KOPT-K1 (cell line): ENCODE data around the gene UCKL1.

Experiments
- H3K27ac ChIP-seq: fragments of 200-600 bp; sonication (generic); 2 replicates; pipeline ENCODE4 v1.5.1; 2016; ENCODE audit warnings: antibody characterized with exemption, mild to moderate bottlenecking, low read depth, low read length; ENCODE audit not compliant: poor library complexity, severe bottlenecking
- H3K36me3 ChIP-seq: fragments of 200-600 bp; sonication (generic); 2 replicates; pipeline ENCODE4 v1.5.1; 2017; ENCODE audit warnings: antibody characterized with exemption, mild to moderate bottlenecking, low read length, moderate library complexity; ENCODE audit not compliant: insufficient read depth
- H3K9me3 ChIP-seq: fragments of 200-600 bp; sonication (generic); 2 replicates; pipeline ENCODE4 v1.5.1; 2017; ENCODE audit warnings: antibody characterized with exemption, low read length, mild to moderate bottlenecking; ENCODE audit not compliant: insufficient read depth, poor library complexity, severe bottlenecking

The UCKL1 gene

DNA sequence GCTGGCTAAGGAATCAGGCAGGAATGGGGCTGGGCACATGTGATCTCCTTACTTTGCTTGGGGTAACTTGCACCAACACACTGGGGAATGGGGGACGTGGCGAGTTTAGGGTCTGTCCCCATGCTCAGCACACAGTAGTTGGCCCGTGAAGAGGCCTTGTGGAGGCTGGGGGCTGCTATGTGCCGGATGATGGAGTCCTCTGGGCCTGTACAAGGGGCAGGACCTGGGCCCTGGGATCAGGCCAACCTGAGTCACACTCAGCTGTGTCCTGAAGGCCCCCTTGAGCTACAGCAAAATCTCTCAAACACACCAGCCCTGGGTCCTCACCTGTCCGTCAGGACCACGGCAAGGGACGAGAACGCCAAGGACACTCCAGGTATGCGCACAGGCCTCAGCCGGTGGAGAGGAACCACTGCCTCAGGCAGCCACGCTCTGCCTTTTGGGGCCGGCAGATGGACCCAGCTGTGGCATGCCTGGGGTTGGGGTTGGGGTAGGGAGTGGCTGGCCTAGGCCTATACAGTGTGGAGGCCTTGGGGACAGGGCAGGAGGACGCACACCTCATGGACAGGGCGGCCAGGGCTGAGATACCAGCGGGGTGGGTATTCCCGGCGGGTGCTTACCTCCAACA, 11.1 kb downstream of the UCKL1 start:
- H3K27ac ChIP-seq = no peak overlapping the region
- no peaks in the 10 kb centered on the region for H3K9me3 ChIP-seq
- peaks cover 53% of the 10 kb centered on the region for H3K36me3 ChIP-seq

DNA sequence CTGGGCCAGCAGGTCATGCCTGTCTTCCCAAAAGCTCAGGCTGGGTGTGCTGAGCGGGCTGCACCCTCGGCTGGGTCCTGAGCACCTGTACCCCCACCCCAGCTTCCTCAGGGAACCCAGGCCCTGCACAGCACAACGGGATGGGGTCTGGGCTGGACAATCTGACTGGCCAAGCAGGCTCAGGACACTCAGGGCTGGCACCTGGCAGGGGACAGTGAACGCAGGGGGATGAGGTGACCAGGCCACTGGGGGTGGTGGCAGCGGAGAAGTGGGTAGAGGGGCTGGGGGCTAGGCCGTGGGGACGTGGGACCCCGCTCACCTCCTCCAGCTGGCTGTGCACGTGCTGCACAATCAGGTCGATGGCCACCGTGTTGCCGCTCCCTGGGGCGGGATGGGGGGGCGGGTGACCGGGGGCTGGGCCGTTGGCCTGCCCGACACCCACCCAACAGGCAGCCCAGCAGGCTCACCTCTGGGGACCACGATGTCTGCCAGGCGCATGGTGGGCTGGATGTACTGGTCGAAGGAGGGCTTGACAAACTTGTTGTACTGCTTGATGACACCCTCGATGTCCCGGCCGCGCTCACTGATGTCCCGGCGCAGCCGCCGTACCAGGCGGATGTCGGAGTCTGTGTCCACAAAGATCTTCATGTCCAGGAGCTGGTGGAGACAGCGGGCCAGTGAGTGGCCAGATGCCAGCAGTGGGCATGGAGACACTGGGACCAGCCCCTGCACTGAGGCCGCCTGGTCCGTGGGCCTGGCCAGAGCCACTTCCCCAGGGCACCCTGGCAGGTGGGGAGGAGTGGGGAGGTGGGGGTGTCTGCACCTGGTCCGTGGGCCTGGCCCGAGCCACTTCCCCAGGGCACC, 11.9 kb downstream of the UCKL1 start:
- peaks cover 57% of the 10 kb centered on the region for H3K36me3 ChIP-seq
- no peaks in the 10 kb centered on the region for H3K9me3 ChIP-seq
- no peak overlapping the region for H3K27ac ChIP-seq

DNA sequence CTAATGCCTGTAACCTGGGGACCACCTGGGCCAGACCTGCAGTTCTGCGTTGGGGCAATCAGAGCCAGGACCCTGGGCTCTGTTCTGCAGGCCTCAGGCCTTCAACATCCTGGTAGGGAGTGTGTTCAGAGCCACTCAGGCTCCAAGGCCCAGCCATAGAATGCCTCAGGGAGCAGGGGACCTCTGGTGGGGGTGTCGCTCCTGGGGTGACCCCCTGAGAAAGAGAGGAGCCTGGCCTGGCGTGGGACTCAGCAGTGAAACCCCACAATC, 12.5 kb downstream of the UCKL1 start:
- H3K27ac ChIP-seq = no peak overlapping the region
- H3K36me3 ChIP-seq = peaks cover 61% of the 10 kb centered on the region
- H3K9me3 ChIP-seq = no peaks in the 10 kb centered on the region

DNA sequence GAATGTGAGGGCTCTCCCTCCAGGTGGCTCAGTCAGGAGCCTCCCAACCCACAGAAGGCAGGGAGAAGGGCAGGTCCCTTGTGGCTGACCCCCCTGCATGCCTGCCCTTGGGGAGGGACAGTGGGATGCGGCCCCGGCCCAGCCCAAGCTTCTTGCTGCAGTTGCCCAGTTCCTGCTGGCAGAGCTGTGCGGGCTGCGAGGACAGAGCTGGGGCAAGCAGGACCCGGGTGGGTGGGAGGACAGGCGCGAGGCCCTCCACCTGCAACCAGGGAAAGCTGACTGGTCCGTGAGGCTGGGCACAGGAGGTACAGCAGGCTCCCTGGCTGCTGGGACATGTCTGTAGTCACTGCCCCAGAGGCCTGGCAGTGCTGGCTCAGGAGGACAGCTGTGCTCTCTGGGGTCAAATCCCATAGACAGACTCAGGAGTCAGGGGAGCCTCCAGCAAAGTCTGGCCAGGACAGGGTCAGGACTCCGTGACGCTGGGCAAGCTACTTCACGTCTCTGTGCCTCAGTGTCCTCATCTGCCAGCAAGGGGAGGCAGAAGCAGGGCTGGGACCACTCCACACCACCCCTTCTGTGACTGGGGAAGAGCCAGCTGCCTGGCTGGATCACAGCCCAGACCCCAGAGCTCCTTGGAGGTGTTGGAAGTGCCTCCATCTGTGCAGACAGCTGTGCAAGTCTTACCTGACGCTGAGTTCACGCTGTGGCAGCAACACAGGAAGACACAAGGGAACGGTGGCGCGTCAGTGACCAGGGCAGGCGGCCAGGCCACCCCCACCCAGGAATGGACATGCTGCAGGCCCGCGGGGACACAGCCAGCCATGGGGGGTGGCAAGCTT, 13.0 kb downstream of the UCKL1 start:
- H3K27ac ChIP-seq = no peak overlapping the region
- peaks cover 63% of the 10 kb centered on the region for H3K36me3 ChIP-seq
- no peaks in the 10 kb centered on the region for H3K9me3 ChIP-seq

DNA sequence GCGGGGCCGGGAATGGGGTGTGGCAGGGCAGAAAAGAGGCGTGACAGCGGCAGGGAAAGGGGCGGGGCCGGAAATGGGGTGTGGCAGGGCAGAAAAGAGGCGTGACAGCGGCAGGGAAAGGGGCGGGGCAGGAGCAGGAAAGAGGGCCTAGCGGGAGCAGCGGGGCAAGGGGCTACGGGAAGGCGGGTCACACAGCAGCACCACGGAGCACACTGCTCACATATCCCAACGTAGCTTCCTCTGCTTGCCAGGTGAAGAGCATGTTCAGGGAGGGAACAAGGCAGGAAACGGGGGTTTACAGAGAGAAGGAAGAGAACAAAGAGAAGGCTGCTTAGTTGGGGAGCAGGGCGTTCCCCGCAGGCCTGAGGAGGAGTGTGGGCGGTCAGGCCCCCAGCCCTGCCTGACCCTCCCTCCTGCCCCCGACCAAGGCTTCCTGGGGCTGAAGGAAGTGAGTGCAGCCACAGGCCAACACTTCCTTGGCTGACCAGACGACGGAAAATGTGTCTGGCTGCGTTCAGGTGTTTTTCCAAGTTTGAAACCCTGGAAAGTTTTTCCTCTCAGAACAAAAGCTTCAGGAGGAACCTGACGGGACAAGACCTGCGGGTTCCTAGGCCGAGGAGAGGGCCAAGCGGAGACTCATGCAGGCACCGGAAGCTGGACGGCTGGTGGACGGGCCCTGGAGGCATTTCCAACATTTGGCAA, 13.8 kb downstream of the UCKL1 start:
- H3K36me3 ChIP-seq = peaks cover 63% of the 10 kb centered on the region
- H3K27ac ChIP-seq = no peak overlapping the region
- no peaks in the 10 kb centered on the region for H3K9me3 ChIP-seq

DNA sequence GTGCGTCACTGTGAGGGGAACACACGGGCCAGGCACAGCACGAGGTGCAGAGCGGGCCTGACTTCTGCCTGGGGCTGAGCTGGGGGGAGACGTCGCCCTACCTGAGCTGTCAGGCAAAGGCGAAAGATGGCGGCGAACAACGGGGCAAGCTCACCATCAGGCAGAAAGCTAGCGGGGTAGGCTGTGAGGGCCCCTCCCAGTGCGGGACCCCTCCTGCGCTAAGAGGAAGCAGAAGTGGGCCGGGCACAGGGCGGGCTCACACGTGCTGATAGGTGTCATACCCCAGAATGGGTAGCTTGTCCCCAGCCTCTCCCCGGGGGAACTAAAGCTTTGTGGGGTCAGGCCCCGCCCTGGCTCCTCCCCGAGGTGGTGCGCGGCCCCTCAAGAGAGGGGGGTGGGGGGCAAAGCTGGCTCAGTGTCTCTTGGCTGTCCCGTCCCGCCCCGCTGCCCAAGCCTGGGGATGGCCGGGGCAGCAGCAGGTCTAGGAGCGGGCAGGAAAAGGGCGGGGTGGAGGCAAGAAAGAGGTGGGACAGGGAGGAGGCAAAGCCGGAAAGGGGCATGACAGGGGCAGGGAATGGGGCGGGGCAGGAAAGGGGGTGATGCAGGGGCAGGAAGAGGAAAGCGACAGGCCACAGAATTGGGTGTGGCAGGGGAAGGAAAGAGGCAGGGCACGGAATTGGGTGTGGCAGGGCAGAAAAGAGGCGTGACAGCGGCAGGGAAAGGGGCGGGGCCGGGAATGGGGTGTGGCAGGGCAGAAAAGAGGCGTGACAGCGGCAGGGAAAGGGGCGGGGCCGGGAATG, 14.7 kb downstream of the UCKL1 start:
- Histone ChIP-seq H3K27ac (no peak overlapping the region), H3K9me3 (no peaks in the 10 kb centered on the region), H3K36me3 (peaks cover 66% of the 10 kb centered on the region)

DNA sequence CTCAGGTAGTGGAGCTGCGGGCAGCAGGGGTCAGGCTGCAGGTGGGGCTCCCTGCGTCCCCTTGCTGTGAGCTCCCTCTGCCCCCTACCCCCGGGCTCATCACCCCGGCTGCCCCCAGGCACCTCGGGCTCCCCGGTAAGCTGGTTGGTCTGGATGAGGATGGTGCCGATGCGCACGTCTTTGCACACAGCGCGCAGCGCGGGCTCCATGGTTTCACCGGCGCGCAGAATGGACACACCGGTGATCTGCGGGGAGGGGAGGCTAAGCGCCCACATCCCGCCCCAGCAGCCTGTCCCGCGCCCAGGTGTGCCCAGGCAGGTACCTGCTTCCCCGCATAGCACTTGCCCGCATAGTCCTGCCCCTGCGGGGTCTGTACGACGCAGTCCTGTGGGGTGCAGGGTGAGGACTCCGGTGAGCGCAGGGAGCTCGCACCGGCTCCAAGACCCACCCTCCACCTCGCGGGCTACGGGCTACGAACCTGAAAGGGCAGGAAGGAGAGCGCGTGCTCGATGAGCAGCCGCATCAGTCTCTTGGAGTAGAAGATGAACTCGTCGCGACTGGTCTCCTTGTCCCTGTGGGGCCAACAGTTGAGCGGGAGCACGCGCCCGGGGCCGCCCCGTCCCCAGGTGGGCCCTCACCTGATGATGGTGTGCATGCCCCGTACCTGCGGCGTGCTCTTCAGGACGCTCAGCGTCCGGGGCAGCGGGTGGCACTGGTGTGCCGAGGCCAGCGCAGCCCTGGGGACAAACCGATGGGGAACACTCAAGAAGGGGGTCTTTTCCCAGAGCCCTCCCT, 15.5 kb downstream of the UCKL1 start:
- Histone ChIP-seq H3K36me3 (peaks cover 68% of the 10 kb centered on the region), H3K27ac (no peak overlapping the region), H3K9me3 (no peaks in the 10 kb centered on the region)

DNA sequence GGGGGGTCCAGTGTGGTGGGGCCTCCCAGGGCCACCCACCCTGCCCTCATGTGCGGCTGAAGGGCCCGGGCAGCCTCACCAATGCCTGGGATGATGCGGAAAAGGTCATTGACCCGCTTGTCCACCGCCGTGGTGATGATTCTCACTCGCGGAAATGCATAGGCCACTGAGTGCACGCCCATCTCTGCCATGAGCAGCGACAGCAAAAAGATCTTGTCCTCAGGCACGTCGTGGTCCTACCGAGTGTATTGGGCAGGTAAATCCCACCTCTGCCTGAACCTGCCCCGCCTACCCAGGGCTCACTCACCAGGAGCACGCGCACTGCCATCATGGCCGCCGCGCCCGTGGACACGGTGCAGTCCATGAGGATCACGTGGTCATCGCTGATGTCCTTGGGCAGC, 16.1 kb downstream of the UCKL1 start:
- Histone ChIP-seq H3K27ac (no peak overlapping the region), H3K9me3 (no peaks in the 10 kb centered on the region), H3K36me3 (peaks cover 68% of the 10 kb centered on the region)

DNA sequence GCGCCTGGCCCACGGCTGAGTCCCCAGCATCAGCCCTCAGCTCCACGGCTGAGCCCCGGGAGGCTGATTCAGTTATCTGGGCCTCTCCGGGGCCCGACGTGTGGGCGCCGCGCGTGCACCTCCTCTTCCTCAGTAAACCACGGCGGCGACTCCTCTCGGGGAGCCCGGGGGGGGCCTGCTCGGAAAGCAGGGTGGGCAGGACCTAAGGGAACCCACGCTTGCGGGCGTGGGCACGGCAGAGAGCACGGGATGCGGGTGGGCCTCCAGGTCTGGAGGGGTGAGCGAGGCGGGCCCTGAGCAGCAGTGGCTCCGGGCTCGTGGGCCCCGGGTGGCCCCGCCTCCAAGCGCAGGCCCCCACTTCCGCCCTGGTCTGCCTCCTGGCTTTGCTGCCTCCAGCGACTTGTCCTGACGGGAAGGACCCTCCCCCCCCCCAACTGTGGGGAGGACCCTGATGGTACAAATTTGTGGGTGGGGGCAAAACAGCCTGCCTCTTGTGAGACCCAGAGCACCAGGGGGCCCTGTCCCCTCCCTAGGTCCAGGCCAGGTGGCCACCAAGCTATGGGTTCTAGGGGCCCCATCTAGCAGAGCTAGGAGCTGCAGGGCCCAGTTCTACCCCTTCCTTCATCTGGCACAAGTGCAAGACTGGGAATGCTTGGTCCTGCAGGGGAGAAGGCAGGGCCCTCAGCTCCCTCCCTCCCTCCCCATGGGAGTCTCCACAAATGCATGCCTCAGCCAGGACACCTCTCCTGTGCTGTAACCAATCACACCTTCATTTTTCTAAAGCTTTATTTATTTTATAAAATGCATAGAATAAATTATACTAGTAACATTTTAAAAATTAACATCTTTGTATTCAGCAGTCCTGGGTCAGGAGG, 16.9 kb downstream of the UCKL1 start:
- no peak overlapping the region for H3K27ac ChIP-seq
- H3K36me3 ChIP-seq = peaks cover 68% of the 10 kb centered on the region
- H3K9me3 ChIP-seq = no peaks in the 10 kb centered on the region

DNA sequence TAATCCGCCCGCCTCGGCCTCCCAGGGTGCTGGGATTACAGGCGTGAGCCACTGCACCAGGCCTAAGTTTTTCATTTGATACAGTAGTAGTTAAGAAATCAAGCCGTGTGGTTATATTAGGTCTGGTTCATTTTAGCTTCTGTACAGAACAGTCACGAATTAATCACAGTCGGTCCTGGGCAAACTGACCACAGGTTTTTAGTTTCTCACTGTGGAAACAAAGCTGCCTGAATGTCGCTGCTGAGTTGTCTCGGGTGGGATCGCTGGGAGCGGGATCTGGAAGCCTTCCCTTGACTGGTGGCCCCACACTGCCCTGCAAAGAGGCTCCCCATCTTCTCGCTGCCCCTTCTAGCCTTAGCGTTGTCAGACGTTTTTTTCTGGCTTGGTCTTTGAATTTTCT, 18.6 kb downstream of the UCKL1 start:
- Histone ChIP-seq H3K36me3 (peaks cover 68% of the 10 kb centered on the region), H3K27ac (no peak overlapping the region), H3K9me3 (no peaks in the 10 kb centered on the region)

DNA sequence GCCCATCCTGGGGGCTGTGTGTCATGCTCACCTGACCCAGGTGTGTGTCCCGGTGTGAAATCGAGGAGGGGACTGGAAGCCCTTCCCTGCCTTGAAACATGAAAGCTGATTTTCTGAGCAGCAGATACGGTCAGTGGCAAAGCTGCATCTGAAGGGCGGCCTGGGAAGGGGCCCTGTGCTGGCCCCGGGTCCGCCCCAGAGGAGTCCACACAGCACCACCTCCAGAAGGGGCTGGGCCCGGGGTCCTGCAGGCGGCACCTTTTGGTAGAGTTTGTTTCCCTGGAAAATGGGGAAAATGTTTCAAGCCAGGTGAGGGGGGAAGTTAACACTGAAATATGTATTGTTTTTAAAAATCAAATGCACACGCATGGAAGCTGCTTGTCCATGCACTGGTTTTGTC, 20.8 kb downstream of the UCKL1 start:
- Histone ChIP-seq H3K36me3 (peaks cover 76% of the 10 kb centered on the region), H3K9me3 (no peaks in the 10 kb centered on the region), H3K27ac (no peak overlapping the region)

DNA sequence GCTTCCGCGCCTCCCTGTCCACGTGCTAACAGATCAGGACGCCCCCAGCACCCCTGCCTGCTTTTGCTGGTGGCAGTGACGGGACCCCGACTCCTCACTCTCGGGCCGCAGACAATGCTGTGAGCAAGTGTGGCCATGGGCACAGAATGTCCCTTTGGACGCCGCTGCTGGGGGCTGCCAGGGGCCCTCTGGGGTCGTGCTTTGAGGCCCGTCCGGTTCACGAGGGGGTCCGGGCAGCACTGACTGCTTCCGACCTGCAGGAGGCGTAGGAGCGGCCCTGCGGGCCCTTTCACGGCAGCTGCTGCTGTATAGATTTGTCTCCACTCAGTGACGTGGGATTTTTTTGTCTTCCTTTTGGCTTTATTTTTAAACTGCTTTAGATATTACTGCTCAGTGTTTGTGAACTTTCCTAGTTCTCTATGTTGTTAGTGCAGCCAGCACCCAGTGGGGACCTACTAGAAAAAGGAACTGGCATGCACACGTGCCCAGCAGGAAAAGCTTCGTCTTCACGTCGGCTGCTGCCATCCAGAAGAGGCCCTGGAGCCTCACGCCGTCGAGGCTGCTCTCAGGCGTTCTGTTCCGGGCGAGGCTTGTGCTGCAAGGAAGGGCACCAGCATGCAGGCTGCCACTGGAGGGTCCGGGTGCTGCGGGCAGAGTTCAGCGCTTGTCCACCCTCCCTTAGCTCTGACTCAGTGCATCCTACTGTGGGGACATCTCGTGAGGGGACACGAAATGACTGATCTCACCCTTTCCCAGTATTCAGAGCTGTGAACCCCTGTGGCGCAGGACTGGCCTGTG, 21.7 kb downstream of the UCKL1 start:
- Histone ChIP-seq H3K9me3 (no peaks in the 10 kb centered on the region), H3K36me3 (peaks cover 79% of the 10 kb centered on the region), H3K27ac (no peak overlapping the region)
